SIG-M5 (cell line): ENCODE measurements around the gene TMEM14A.

Experiments
- DNase-seq: peaks from one replicate; lab custom pipeline; 2025; lab: John Stamatoyannopoulos, UW

The TMEM14A gene

GRCh38 chr6:52736145-52736544, 65.2 kb downstream of the TMEM14A start:
- DNase-seq: no peak
